Fibroblast of the aortic adventitia (primary cell): ENCODE data around the gene DCHS2. TPM values are rescaled to one million over a fixed set of nuclear protein-coding genes. Genes with fewer than 3 reads are reported as not detected.

ENCODE experiments used
- total RNA-seq: library from RNA; depleted of rRNA; stranded (reverse); fragments of >200 nt; gene quantifications from 2 replicates; pipeline ENCODE4 v1.2.3, GENCODE V29; 2012; ENCODE audit warnings: low replicate concordance

Gene DCHS2
- total RNA-seq, 1 donor, result under 0.01 TPM

Other genes starting within 250 kb of the DCHS2 start
- 59.2 and 79.6 TPM in 2 replicates for gene PLRG1, start 58.6 kb upstream of the DCHS2 start, total RNA-seq
- not detected in 2 replicates for gene FGB, start 71.2 kb upstream of the DCHS2 start, total RNA-seq
- not detected in 2 replicates for gene FGA, start 98.9 kb upstream of the DCHS2 start, total RNA-seq
- gene FGG, start 120.9 kb upstream of the DCHS2 start, total RNA-seq, result not detected in 2 replicates